SU-DHL-6 (cell line): ENCODE data around the gene PBX1.

Experiments used
- EZH2phosphoT487 ChIP-seq: fragments of 200-600 bp; sonication (generic), shearing (Covaris generic); conservative IDR thresholded peaks from 2 replicates; pipeline ENCODE4 v1.6.1; 2018; ENCODE audit warnings: mild to moderate bottlenecking, antibody characterized with exemption, low read length, moderate library complexity, mixed read lengths
- TF ChIP-seq, protein P1 (sequence below): fragments of 200-600 bp; sonication (generic); IDR thresholded peaks from one replicate; pipeline ENCODE4 v1.5.1; 2017; ENCODE audit warnings: antibody characterized with exemption, mild to moderate bottlenecking, low read length, moderate library complexity; ENCODE audit not compliant: insufficient read depth, poor library complexity, severe bottlenecking

- no peak for TF ChIP-seq EZH2phosphoT487
- TF ChIP-seq, protein P1, sequence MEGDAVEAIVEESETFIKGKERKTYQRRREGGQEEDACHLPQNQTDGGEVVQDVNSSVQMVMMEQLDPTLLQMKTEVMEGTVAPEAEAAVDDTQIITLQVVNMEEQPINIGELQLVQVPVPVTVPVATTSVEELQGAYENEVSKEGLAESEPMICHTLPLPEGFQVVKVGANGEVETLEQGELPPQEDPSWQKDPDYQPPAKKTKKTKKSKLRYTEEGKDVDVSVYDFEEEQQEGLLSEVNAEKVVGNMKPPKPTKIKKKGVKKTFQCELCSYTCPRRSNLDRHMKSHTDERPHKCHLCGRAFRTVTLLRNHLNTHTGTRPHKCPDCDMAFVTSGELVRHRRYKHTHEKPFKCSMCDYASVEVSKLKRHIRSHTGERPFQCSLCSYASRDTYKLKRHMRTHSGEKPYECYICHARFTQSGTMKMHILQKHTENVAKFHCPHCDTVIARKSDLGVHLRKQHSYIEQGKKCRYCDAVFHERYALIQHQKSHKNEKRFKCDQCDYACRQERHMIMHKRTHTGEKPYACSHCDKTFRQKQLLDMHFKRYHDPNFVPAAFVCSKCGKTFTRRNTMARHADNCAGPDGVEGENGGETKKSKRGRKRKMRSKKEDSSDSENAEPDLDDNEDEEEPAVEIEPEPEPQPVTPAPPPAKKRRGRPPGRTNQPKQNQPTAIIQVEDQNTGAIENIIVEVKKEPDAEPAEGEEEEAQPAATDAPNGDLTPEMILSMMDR, result no peak
Observed at GRCh38 chr1:164635059-164635802, 76.2 kb downstream of the PBX1 start.
